ENCODE results near the gene NRXN2.

The NRXN2 gene

GRCh38 chr11:64720640-64721358 lies 2.2 kb downstream of the NRXN2 start (continued):
- TF ChIP-seq PATZ1 (tag by site-specific recombination; IDR thresholded peaks at IDR 0.05) (peak; percentile 34; the same call in 1 of the 2 replicates), ZNF514 (tag by site-specific recombination; IDR thresholded peaks at IDR 0.05) (no peak), GLIS1 (tag by site-specific recombination; IDR thresholded peaks at IDR 0.05) (peak; percentile 65), ZBTB49 (tag by site-specific recombination; IDR thresholded peaks at IDR 0.05; ENCODE audit: low read depth) (no peak), ZNF704 (tag by site-specific recombination; IDR thresholded peaks at IDR 0.05) (no peak), EGR2 (tag by site-specific recombination; IDR thresholded peaks at IDR 0.05; ENCODE audit: low read depth) (peak; percentile 93), ZNF837 (tag by site-specific recombination; IDR thresholded peaks at IDR 0.05) (no peak), ZNF768 (tag by site-specific recombination; IDR thresholded peaks at IDR 0.05) (no peak), ZFP3 (tag by site-specific recombination; IDR thresholded peaks at IDR 0.05; ENCODE audit: low read depth) (no peak), ZNF561 (tag by site-specific recombination; IDR thresholded peaks at IDR 0.05; ENCODE audit: borderline replicate concordance) (no peak), GLIS2 (tag by site-specific recombination; IDR thresholded peaks at IDR 0.05) (0 out of 2 replicates have a peak, but pooled peaks have one; percentile 41), SP3 (tag by site-specific recombination; IDR thresholded peaks at IDR 0.05) (no peak), ZNF544 (tag by site-specific recombination; IDR thresholded peaks at IDR 0.05) (no peak), ZNF26 (tag by site-specific recombination; IDR thresholded peaks at IDR 0.05) (no peak), ZBTB6 (tag by site-specific recombination; IDR thresholded peaks at IDR 0.05) (no peak), ZNF169 (tag by site-specific recombination; IDR thresholded peaks at IDR 0.05) (no peak), ZNF626 (tag by site-specific recombination; IDR thresholded peaks at IDR 0.05) (no peak), GLI4 (tag by site-specific recombination; IDR thresholded peaks at IDR 0.05) (no peak), ZFHX2 (tag by site-specific recombination; conservative IDR thresholded peaks at IDR 0.05) (peak; percentile 83), ZNF660 (tag by site-specific recombination; IDR thresholded peaks at IDR 0.05) (no peak), REST (tag by site-specific recombination; IDR thresholded peaks at IDR 0.05) (no peak)
